OCI-LY3 (cell line): Measurements from ENCODE around the gene LARGE1.

Source experiments
- EZH2phosphoT487 ChIP-seq: fragments of 200-600 bp; shearing (Covaris generic); IDR thresholded peaks from 2 replicates; pipeline ENCODE4 v1.6.1; 2018; ENCODE audit warnings: antibody characterized with exemption, mixed run types, low read depth
- TF ChIP-seq, protein P1 (sequence below): fragments of 200-600, 300-600 bp; sonication (generic); IDR thresholded peaks from 2 replicates; pipeline ENCODE4 v1.5.1; 2014; ENCODE audit warnings: antibody characterized with exemption, low read length, low read depth

DNA sequence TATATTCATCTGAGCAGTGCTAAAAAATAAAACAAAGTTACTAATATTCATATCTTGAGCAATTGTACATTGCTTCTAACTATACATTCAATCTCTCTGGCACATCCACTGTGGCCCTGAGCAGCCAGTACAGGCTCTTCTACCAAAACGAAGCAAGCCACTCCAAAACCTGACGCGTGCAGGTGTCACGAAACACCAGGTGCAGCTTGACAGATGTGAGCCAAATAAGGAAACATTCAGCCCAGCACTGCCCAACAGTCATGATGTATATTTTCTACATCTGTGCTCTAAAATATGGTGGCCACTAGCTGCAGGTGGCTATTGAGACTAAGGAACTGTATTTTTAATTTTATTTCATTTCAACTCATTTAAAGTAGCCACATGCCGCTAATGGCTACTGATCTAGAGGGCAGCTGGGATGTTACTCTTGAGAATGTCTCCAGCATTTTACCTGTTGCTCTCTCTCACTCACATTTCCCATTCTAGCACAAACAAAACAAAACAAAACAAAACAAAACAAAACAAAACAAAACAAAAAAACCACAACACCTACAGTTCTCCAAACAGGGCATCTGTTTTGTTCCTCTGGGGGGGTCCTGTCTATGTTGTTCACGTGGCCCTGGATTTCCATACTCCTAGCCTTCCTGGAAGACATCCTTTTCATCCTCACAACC is 77.7 kb downstream of the LARGE1 start:
- TF ChIP-seq, protein P1, sequence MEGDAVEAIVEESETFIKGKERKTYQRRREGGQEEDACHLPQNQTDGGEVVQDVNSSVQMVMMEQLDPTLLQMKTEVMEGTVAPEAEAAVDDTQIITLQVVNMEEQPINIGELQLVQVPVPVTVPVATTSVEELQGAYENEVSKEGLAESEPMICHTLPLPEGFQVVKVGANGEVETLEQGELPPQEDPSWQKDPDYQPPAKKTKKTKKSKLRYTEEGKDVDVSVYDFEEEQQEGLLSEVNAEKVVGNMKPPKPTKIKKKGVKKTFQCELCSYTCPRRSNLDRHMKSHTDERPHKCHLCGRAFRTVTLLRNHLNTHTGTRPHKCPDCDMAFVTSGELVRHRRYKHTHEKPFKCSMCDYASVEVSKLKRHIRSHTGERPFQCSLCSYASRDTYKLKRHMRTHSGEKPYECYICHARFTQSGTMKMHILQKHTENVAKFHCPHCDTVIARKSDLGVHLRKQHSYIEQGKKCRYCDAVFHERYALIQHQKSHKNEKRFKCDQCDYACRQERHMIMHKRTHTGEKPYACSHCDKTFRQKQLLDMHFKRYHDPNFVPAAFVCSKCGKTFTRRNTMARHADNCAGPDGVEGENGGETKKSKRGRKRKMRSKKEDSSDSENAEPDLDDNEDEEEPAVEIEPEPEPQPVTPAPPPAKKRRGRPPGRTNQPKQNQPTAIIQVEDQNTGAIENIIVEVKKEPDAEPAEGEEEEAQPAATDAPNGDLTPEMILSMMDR = no peak
- no peak for TF ChIP-seq EZH2phosphoT487
